Adrenal gland (tissue), 5 donors: ENCODE results near the gene MRPS35.

Experiments used
- CTCF ChIP-seq, 6 experiments: fragments of 450-650 bp in 4 of 6; fragments of 200-600 bp in 2 of 6; sonication (generic) in 1 of 6; IDR thresholded peaks; 1 replicate in 5 of 6; 2 replicates in 1 of 6; pipeline versions ENCODE4 v1.5.1 to v1.8.0; 2016 to 2021; ENCODE audit warnings: antibody characterized with exemption in 6 of 6, mild to moderate bottlenecking in 2 of 6, moderate library complexity in 1 of 6
- POLR2A ChIP-seq, 2 donors: fragments of 450-650 bp; IDR thresholded peaks; one replicate each; pipeline ENCODE4 v1.6.1; 2017; ENCODE audit warnings: antibody characterized with exemption in 2 of 2, mild to moderate bottlenecking in 2 of 2, moderate library complexity in 1 of 2
- donor health status: DM: no; HTN: no; CAD: no.

GRCh38 chr12:27732281-27732680 lies 21.6 kb downstream of the MRPS35 start:
- TF ChIP-seq CTCF (IDR thresholded peaks at IDR 0.05) (peak in 1 of 6 experiments; percentile 5), POLR2A (IDR thresholded peaks at IDR 0.05) (no peak)
